ENCODE measurements around the gene FHIT. TPM values are rescaled to one million over a fixed set of nuclear protein-coding genes. Genes with fewer than 3 reads are reported as not detected.

Gene FHIT
- total and polyA plus RNA-seq, 2 experiments from 2014 or later = 0.22 to 0.90 TPM

DNA sequence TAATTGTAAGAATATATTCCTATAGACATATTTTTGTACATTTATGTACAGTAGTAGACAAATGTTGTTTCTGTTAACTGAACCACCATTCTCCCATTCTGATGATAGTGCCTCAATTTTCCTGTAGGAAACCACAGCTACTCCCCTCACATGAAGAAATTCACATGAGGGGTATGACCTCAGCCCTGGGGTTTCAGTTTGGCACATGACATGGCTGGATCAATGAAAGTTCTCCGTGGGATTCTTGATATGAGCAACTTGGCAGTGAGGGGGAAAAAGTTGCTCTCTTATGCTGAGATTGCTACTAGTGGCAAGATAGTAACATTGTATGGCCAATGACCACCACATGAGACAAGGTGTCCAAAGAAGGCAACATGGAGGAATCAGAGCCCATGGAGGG lies 1111.1 kb downstream of the FHIT start:
- TF ChIP-seq EZH2 (IDR thresholded peaks at IDR 0.05; ENCODE audit: insufficient read depth, poor library complexity, severe bottlenecking) = no peak
- TF ChIP-seq EZH2phosphoT487 (IDR thresholded peaks at IDR 0.05; ENCODE audit: insufficient read depth, low read depth) = no peak
- in situ Hi-C loops (cut with MboI) = no loop called here
- H3K4me3 ChIP-seq = no peak overlapping the region
- H3K9ac ChIP-seq = no peak overlapping the region
- DNase-seq = no peak
- H3K79me2 ChIP-seq (ENCODE audit: insufficient read depth) = no peaks in the 10 kb centered on the region
- no peaks in the 10 kb centered on the region for H3F3A ChIP-seq (ENCODE audit: insufficient read depth)
- no peaks in the 10 kb centered on the region for H3K9me3 ChIP-seq (ENCODE audit: low read depth)
- no peaks in the 10 kb centered on the region for H3K36me3 ChIP-seq (ENCODE audit: low read depth)
- 64 to 70% methylated on average over 1 of the region's 1 CpG for WGBS, 2 experiments (ENCODE audit: low coverage in 1 of 2, low lambda C conversion rate in 2 of 2, missing lambda C conversion rate in 2 of 2)
- no peaks in the 10 kb centered on the region for H3K27me3 ChIP-seq (replicated peaks; ENCODE audit: insufficient read depth)
- no peaks in the 10 kb centered on the region for H3K9me2 ChIP-seq (ENCODE audit: insufficient read depth)
- H4K20me1 ChIP-seq (ENCODE audit: insufficient read depth) = no peaks in the 10 kb centered on the region
- H3K4me1 ChIP-seq (ENCODE audit: insufficient read depth) = no peaks in the 10 kb centered on the region
- no peak overlapping the region for H2AFZ ChIP-seq
- no peak overlapping the region for H3K27ac ChIP-seq
- H3K4me2 ChIP-seq (ENCODE audit: unreplicated experiment) = no peak overlapping the region

DNA sequence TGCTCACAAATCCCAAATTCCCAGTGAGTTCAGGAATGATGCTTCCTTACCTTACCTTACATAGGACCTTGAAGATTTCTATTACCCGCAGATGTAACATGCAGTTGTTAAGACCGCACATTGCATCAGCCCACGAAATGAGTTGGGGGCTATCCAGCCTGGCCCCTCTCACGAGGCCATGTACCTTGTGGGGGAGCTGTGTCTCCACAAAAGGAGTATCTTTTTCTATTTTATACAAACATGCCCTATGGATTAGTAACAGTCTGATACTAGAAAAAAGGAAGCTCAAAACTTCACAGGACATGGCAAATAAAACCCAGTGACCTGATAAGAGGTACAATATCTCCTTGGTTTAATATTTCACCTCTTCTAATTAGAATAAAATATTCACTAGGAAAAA lies 1114.7 kb downstream of the FHIT start:
- Histone ChIP-seq H4K20me1 (ENCODE audit: insufficient read depth) (no peaks in the 10 kb centered on the region), H3K36me3 (ENCODE audit: low read depth) (no peaks in the 10 kb centered on the region), H3K79me2 (ENCODE audit: insufficient read depth) (no peaks in the 10 kb centered on the region), H3K9me3 (ENCODE audit: low read depth) (no peaks in the 10 kb centered on the region), H3K4me3 (no peak overlapping the region), H3K4me1 (ENCODE audit: insufficient read depth) (no peaks in the 10 kb centered on the region), H3K27me3 (replicated peaks; ENCODE audit: insufficient read depth) (no peaks in the 10 kb centered on the region), H3K9me2 (ENCODE audit: insufficient read depth) (no peaks in the 10 kb centered on the region; the same call in 1 of the 2 replicates), H3K9ac (no peak overlapping the region), H2AFZ (no peak overlapping the region), H3K4me2 (ENCODE audit: unreplicated experiment) (no peak overlapping the region), H3F3A (ENCODE audit: insufficient read depth) (no peaks in the 10 kb centered on the region), H3K27ac (no peak overlapping the region)
- TF ChIP-seq EZH2 (IDR thresholded peaks at IDR 0.05; ENCODE audit: insufficient read depth, poor library complexity, severe bottlenecking) (no peak), EZH2phosphoT487 (IDR thresholded peaks at IDR 0.05; ENCODE audit: insufficient read depth, low read depth) (no peak)
- DNase-seq = no peak
- in situ Hi-C loops (cut with MboI) = no loop called here
- WGBS, 2 experiments (ENCODE audit: low coverage in 1 of 2, low lambda C conversion rate in 2 of 2, missing lambda C conversion rate in 2 of 2) = 61 to 68% methylated on average over 4 of the region's 4 CpGs

DNA sequence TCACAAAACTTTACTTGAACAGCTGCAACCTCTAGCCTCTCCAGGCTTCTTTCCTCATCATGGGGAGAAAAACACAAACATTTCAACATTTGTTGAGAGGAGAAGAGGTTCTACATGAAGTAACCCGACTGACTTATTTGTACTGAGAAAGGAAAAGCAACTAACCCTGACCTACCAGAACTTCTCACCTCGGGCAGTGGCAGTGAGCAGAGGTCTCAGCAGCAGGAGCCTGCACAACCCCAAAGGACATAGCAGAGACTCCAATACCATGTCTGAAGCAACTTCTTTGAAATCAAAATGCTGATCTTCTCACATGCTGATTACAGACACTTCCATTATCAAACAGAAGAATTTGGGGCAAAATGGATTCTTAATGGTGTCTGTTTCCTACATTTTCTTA lies 1115.8 kb downstream of the FHIT start:
- no peak overlapping the region for H3K27ac ChIP-seq
- TF ChIP-seq EZH2phosphoT487 (IDR thresholded peaks at IDR 0.05; ENCODE audit: insufficient read depth, low read depth) (no peak), EZH2 (IDR thresholded peaks at IDR 0.05; ENCODE audit: insufficient read depth, poor library complexity, severe bottlenecking) (no peak)
- WGBS, 2 experiments (ENCODE audit: low coverage in 1 of 2, low lambda C conversion rate in 2 of 2, missing lambda C conversion rate in 2 of 2) = 14 to 25% methylated on average over 2 of the region's 2 CpGs

DNA sequence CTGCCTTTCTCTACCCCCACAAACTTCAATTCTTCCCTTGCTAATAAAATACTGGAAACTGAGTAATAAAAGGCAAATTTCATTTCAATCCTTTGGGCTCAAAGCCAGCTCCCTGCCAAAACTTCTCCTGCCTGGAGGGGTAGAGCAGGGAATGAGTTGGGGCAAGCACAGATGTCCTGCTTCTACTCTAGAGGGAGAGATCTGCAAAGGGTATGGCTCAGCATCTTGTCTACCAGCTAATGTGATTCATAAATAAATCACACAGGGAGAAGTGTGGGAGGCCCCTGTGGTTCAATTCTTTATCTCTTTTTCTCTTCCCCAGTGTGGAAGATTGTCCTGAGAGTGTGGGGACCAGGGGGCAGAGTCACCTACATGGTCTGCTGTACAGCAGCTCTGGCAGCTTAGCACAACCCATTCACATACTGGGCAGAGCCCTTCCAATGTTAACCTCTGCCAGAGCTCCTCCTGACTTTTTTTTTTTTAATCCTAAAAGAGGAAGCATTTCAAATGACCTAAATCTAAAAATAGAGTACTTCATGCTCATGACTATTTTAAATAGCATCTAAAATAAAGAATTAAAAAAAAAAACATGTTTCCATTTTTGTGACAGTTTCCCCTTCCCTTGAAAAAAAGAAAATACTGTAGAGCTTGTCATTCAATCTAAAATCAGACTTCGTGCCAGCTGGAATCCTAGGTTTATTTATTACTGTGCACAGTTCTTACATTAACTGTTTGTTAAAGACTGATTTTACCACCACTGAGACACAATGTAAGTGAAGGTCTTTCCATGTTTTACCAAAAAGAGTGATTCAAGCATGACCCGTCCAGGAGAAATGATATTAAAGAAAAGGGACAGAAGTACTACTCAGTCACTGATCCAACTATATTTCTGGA lies 1117.7 kb downstream of the FHIT start:
- H3K9me2 ChIP-seq (ENCODE audit: insufficient read depth) = no peaks in the 10 kb centered on the region; the same call in 1 of the 2 replicates
- WGBS, 2 experiments (ENCODE audit: low coverage in 1 of 2, low lambda C conversion rate in 2 of 2, missing lambda C conversion rate in 2 of 2) = 15 to 19% methylated on average over 2 of the region's 2 CpGs
- TF ChIP-seq EZH2 (IDR thresholded peaks at IDR 0.05; ENCODE audit: insufficient read depth, poor library complexity, severe bottlenecking) = no peak
- no peak for TF ChIP-seq EZH2phosphoT487 (IDR thresholded peaks at IDR 0.05; ENCODE audit: insufficient read depth, low read depth)

More for the DNA sequence above, 1115.8 kb downstream of the FHIT start:
- H4K20me1 ChIP-seq (ENCODE audit: insufficient read depth) = no peaks in the 10 kb centered on the region
- H3K4me3 ChIP-seq = no peak overlapping the region
- H3K79me2 ChIP-seq (ENCODE audit: insufficient read depth) = no peaks in the 10 kb centered on the region
- H3K9me2 ChIP-seq (ENCODE audit: insufficient read depth) = no peaks in the 10 kb centered on the region; the same call in 1 of the 2 replicates
- H3K9ac ChIP-seq = no peak overlapping the region
- H3F3A ChIP-seq (ENCODE audit: insufficient read depth) = no peaks in the 10 kb centered on the region
- no peak overlapping the region for H2AFZ ChIP-seq
- no peak overlapping the region for H3K4me2 ChIP-seq (ENCODE audit: unreplicated experiment)
- H3K27me3 ChIP-seq (replicated peaks; ENCODE audit: insufficient read depth) = no peaks in the 10 kb centered on the region
- in situ Hi-C loops (cut with MboI) = no loop called here
- H3K4me1 ChIP-seq (ENCODE audit: insufficient read depth) = no peaks in the 10 kb centered on the region
- H3K36me3 ChIP-seq (ENCODE audit: low read depth) = no peaks in the 10 kb centered on the region
- no peak for DNase-seq
- H3K9me3 ChIP-seq (ENCODE audit: low read depth) = no peaks in the 10 kb centered on the region

More for the DNA sequence above, 1117.7 kb downstream of the FHIT start:
- Histone ChIP-seq H3K9me3 (ENCODE audit: low read depth) (no peaks in the 10 kb centered on the region), H3K4me3 (no peak overlapping the region), H3K4me2 (ENCODE audit: unreplicated experiment) (no peak overlapping the region), H3K79me2 (ENCODE audit: insufficient read depth) (no peaks in the 10 kb centered on the region), H3K9ac (no peak overlapping the region), H3K36me3 (ENCODE audit: low read depth) (no peaks in the 10 kb centered on the region), H3F3A (ENCODE audit: insufficient read depth) (no peaks in the 10 kb centered on the region), H3K27me3 (replicated peaks; ENCODE audit: insufficient read depth) (no peaks in the 10 kb centered on the region), H3K4me1 (ENCODE audit: insufficient read depth) (no peaks in the 10 kb centered on the region), H2AFZ (no peak overlapping the region), H3K27ac (no peak overlapping the region), H4K20me1 (ENCODE audit: insufficient read depth) (no peaks in the 10 kb centered on the region)
- in situ Hi-C loops (cut with MboI) = no loop called here
- DNase-seq = peak; percentile 10

All from GM23248 (cell line).